ENCODE data around the gene FRMD8. TPM values are rescaled to one million over a fixed set of nuclear protein-coding genes. Genes with fewer than 3 reads are reported as not detected.

Gene FRMD8
- total and polyA plus RNA-seq, 2 donors (not counting 3 experiments of a cell fraction or from before 2014, with no cell fraction given) = 36.4 to 53.9 TPM

- H3K79me2 ChIP-seq (ENCODE audit: control insufficient read depth, insufficient read depth, low read length) = no peaks in the 10 kb centered on the region
- no peaks in the 10 kb centered on the region for H3K36me3 ChIP-seq (ENCODE audit: control insufficient read depth in 2 of 2, extremely low read depth in 1 of 2, insufficient read depth in 2 of 2, low read length in 2 of 2)
- TF ChIP-seq MYC (IDR thresholded peaks at IDR 0.05; ENCODE audit: low read depth, low read length) (no peak), POLR2A (IDR thresholded peaks at IDR 0.05; ENCODE audit: low read depth, low read length) (no peak), EZH2 (IDR thresholded peaks at IDR 0.05; ENCODE audit: borderline replicate concordance, low read depth, low read length, severe bottlenecking) (no peak), POLR2AphosphoS5 (IDR thresholded peaks at IDR 0.05; ENCODE audit: insufficient read depth, low read depth, low read length) (no peak), FOS (IDR thresholded peaks at IDR 0.05; ENCODE audit: borderline replicate concordance, insufficient read depth, low read length) (no peak), JUN (IDR thresholded peaks at IDR 0.05; ENCODE audit: borderline replicate concordance, insufficient read depth, insufficient read length, low read depth) (no peak), GATA2 (IDR thresholded peaks at IDR 0.05; ENCODE audit: insufficient read depth, insufficient read length, low read depth, low read length) (no peak)
- TF ChIP-seq, protein P1, sequence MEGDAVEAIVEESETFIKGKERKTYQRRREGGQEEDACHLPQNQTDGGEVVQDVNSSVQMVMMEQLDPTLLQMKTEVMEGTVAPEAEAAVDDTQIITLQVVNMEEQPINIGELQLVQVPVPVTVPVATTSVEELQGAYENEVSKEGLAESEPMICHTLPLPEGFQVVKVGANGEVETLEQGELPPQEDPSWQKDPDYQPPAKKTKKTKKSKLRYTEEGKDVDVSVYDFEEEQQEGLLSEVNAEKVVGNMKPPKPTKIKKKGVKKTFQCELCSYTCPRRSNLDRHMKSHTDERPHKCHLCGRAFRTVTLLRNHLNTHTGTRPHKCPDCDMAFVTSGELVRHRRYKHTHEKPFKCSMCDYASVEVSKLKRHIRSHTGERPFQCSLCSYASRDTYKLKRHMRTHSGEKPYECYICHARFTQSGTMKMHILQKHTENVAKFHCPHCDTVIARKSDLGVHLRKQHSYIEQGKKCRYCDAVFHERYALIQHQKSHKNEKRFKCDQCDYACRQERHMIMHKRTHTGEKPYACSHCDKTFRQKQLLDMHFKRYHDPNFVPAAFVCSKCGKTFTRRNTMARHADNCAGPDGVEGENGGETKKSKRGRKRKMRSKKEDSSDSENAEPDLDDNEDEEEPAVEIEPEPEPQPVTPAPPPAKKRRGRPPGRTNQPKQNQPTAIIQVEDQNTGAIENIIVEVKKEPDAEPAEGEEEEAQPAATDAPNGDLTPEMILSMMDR (IDR thresholded peaks at IDR 0.05; ENCODE audit: extremely low read depth in 1 of 2, insufficient read depth in 1 of 2, low read depth in 1 of 2, low read length in 2 of 2) = no peak
- TF ChIP-seq, protein P2, sequence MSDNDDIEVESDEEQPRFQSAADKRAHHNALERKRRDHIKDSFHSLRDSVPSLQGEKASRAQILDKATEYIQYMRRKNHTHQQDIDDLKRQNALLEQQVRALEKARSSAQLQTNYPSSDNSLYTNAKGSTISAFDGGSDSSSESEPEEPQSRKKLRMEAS (IDR thresholded peaks at IDR 0.05; ENCODE audit: insufficient read depth, insufficient read length) = no peak
- H4K20me1 ChIP-seq (replicated peaks; ENCODE audit: control insufficient read depth, extremely low read depth, insufficient read depth, low read length) = no peaks in the 10 kb centered on the region
- dilution Hi-C loops (cut with MboI; ENCODE audit: extremely low pct_ligation_motif_present, low sequenced_read_pairs) (no loop called here), intact Hi-C loops (cut with micrococcal nuclease) (loop anchor here (2.0 kb wide), 1 partner anchor 22 kb away; no protein-coding TSS in a partner anchor)
- POLR2A ChIA-PET = interaction anchor here (0.5 kb wide), 1 partner anchor 48 kb away, joined by 3 read pairs; no protein-coding TSS in a partner anchor
- H3K27ac ChIP-seq (ENCODE audit: insufficient read depth, low read depth, low read length) = peak overlapping the region; percentile 51
- peak overlapping the region; percentile 84 for H2AFZ ChIP-seq (ENCODE audit: low read depth, low read length)
- H3K27me3 ChIP-seq (ENCODE audit: control insufficient read depth in 2 of 2, insufficient read depth in 2 of 2, low read length in 2 of 2) = no peaks in the 10 kb centered on the region
- DNase-seq (ENCODE audit: low read depth, low spot score) = no peak
- no peaks in the 10 kb centered on the region for H3K4me1 ChIP-seq (ENCODE audit: control insufficient read depth, extremely low read depth, insufficient read depth, low read length)
- peak overlapping the region in 1 of 3 experiments; percentile 60 for H3K4me3 ChIP-seq (replicated peaks in 1 of 3; ENCODE audit: insufficient read depth in 1 of 3, low read depth in 1 of 3, low read length in 3 of 3)
- BruUV-seq (replicated peaks) = no TSS peak
- no peaks in the 10 kb centered on the region for H3K9me1 ChIP-seq (replicated peaks; ENCODE audit: control insufficient read depth, extremely low read depth, insufficient read depth, low read length)
- H3K4me2 ChIP-seq (ENCODE audit: insufficient read depth, low read length) = peak overlapping the region; percentile 68
- CTCF ChIA-PET = interaction anchor here (1.0 kb wide), 1 partner anchor 18 kb away, joined by 3 read pairs; no protein-coding TSS in a partner anchor
- H3K9me3 ChIP-seq (replicated peaks; ENCODE audit: control insufficient read depth, insufficient read depth, low read length) = no peaks in the 10 kb centered on the region
- FAIRE-seq = peak; percentile 8
- H3K9ac ChIP-seq (replicated peaks; ENCODE audit: extremely low read depth, insufficient read depth, low read length) = peak overlapping the region; percentile 80
Measured at GRCh38 chr11:65454311-65454695, 67.9 kb downstream of the FRMD8 start.
